ENCODE measurements around the gene SLC10A3. TPM values are rescaled to one million over a fixed set of nuclear protein-coding genes. Genes with fewer than 3 reads are reported as not detected.

SLC10A3 gene
- total RNA-seq, 1 experiment from 2014 or later = 13.2 TPM

GRCh38 chrX:154466907-154467306 is 23.5 kb downstream of the SLC10A3 start:
- Histone ChIP-seq H3K9me3 (replicated peaks) (no peaks in the 10 kb centered on the region), H3K4me1 (no peaks in the 10 kb centered on the region), H3K4me3 (no peak overlapping the region), H3K36me3 (no peaks in the 10 kb centered on the region), H3K27me3 (no peaks in the 10 kb centered on the region), H3K27ac (no peak overlapping the region)
- no peak for DNase-seq

GRCh38 chrX:154466036-154466435 is 24.4 kb downstream of the SLC10A3 start:
- Histone ChIP-seq H3K9me3 (replicated peaks) (no peaks in the 10 kb centered on the region), H3K36me3 (no peaks in the 10 kb centered on the region), H3K27ac (no peak overlapping the region), H3K4me3 (no peak overlapping the region), H3K4me1 (no peaks in the 10 kb centered on the region), H3K27me3 (no peaks in the 10 kb centered on the region)
- no peak for DNase-seq

- DNase-seq = no peak
- Histone ChIP-seq H3K4me3 (no peak overlapping the region), H3K27ac (no peak overlapping the region), H3K27me3 (no peaks in the 10 kb centered on the region), H3K36me3 (no peaks in the 10 kb centered on the region), H3K9me3 (replicated peaks) (no peaks in the 10 kb centered on the region), H3K4me1 (no peaks in the 10 kb centered on the region)
Measured at GRCh38 chrX:154465601-154466000, 24.8 kb downstream of the SLC10A3 start.

GRCh38 chrX:154464806-154465365 is 25.5 kb downstream of the SLC10A3 start:
- H3K36me3 ChIP-seq = no peaks in the 10 kb centered on the region

GRCh38 chrX:154463611-154464220 is 26.7 kb downstream of the SLC10A3 start:
- H3K9me3 ChIP-seq (replicated peaks) = no peaks in the 10 kb centered on the region
- no peak for DNase-seq
- no peak overlapping the region for H3K27ac ChIP-seq
- no peaks in the 10 kb centered on the region for H3K27me3 ChIP-seq
- H3K36me3 ChIP-seq = no peaks in the 10 kb centered on the region
- no peaks in the 10 kb centered on the region for H3K4me1 ChIP-seq
- no peak overlapping the region for H3K4me3 ChIP-seq

More at GRCh38 chrX:154464806-154465365, 25.5 kb downstream of the SLC10A3 start:
- H3K27ac ChIP-seq = no peak overlapping the region
- no peaks in the 10 kb centered on the region for H3K9me3 ChIP-seq (replicated peaks)
- no peak for DNase-seq
- H3K27me3 ChIP-seq = no peaks in the 10 kb centered on the region
- H3K4me1 ChIP-seq = no peaks in the 10 kb centered on the region
- no peak overlapping the region for H3K4me3 ChIP-seq

- Histone ChIP-seq H3K9me3 (replicated peaks) (no peaks in the 10 kb centered on the region), H3K27me3 (no peaks in the 10 kb centered on the region), H3K4me1 (no peaks in the 10 kb centered on the region), H3K4me3 (no peak overlapping the region), H3K36me3 (no peaks in the 10 kb centered on the region), H3K27ac (no peak overlapping the region)
- DNase-seq = no peak
Measured at GRCh38 chrX:154462396-154462795, 28.0 kb downstream of the SLC10A3 start.

GRCh38 chrX:154460326-154460725 is 30.1 kb downstream of the SLC10A3 start:
- no peak overlapping the region for H3K27ac ChIP-seq
- H3K4me1 ChIP-seq = no peaks in the 10 kb centered on the region
- H3K4me3 ChIP-seq = no peak overlapping the region
- DNase-seq = no peak
- H3K27me3 ChIP-seq = no peaks in the 10 kb centered on the region
- no peaks in the 10 kb centered on the region for H3K36me3 ChIP-seq
- no peaks in the 10 kb centered on the region for H3K9me3 ChIP-seq (replicated peaks)

- Histone ChIP-seq H3K9me3 (replicated peaks) (no peaks in the 10 kb centered on the region), H3K4me1 (no peaks in the 10 kb centered on the region), H3K36me3 (no peaks in the 10 kb centered on the region), H3K27ac (no peak overlapping the region), H3K27me3 (no peaks in the 10 kb centered on the region), H3K4me3 (no peak overlapping the region; the same call in 1 of the 2 replicates)
- no peak for DNase-seq
Measured at GRCh38 chrX:154459832-154460231, 30.6 kb downstream of the SLC10A3 start.

- H3K4me3 ChIP-seq = peak overlapping the region; percentile 77
Measured at GRCh38 chrX:154458954-154459778, 31.3 kb downstream of the SLC10A3 start.

GRCh38 chrX:154458116-154458953 is 32.1 kb downstream of the SLC10A3 start, which contains the start of gene PLXNA3:
Gene PLXNA3, plus strand, starts transcription at chrX:154458281. Its CDS starts 1,903 bp downstream, at chrX:154460184.
- Histone ChIP-seq H3K4me3 (peak within 1 kb of the TSS; percentile 77), H3K36me3 (no peaks in the 10 kb centered on the region), H3K27me3 (no peaks in the 10 kb centered on the region), H3K4me1 (no peaks in the 10 kb centered on the region), H3K9me3 (replicated peaks) (no peaks in the 10 kb centered on the region), H3K27ac (no peak within 1 kb of the TSS)
- peak; percentile 43 to 51 for DNase-seq

More at GRCh38 chrX:154458954-154459778, 31.3 kb downstream of the SLC10A3 start:
- Histone ChIP-seq H3K27ac (no peak overlapping the region), H3K9me3 (replicated peaks) (no peaks in the 10 kb centered on the region), H3K36me3 (no peaks in the 10 kb centered on the region), H3K27me3 (no peaks in the 10 kb centered on the region), H3K4me1 (no peaks in the 10 kb centered on the region)
- peak; percentile 25 to 28 for DNase-seq

GRCh38 chrX:154457491-154458115 is 32.8 kb downstream of the SLC10A3 start:
- H3K4me3 ChIP-seq = peak overlapping the region; percentile 77
- H3K27me3 ChIP-seq = no peaks in the 10 kb centered on the region
- DNase-seq = peak; percentile 26 to 33
- no peaks in the 10 kb centered on the region for H3K4me1 ChIP-seq
- H3K9me3 ChIP-seq (replicated peaks) = no peaks in the 10 kb centered on the region
- H3K27ac ChIP-seq = no peak overlapping the region
- no peaks in the 10 kb centered on the region for H3K36me3 ChIP-seq

- H3K4me1 ChIP-seq = no peaks in the 10 kb centered on the region
- no peaks in the 10 kb centered on the region for H3K9me3 ChIP-seq (replicated peaks)
- H3K4me3 ChIP-seq = no peak overlapping the region
- DNase-seq = no peak
- H3K27ac ChIP-seq = no peak overlapping the region
- no peaks in the 10 kb centered on the region for H3K36me3 ChIP-seq
- no peaks in the 10 kb centered on the region for H3K27me3 ChIP-seq
Measured at GRCh38 chrX:154452823-154453222, 37.6 kb downstream of the SLC10A3 start.

- H3K4me3 ChIP-seq = no peak overlapping the region
- H3K9me3 ChIP-seq (replicated peaks) = no peaks in the 10 kb centered on the region
- H3K4me1 ChIP-seq = no peaks in the 10 kb centered on the region
- H3K27ac ChIP-seq = no peak overlapping the region
- DNase-seq = no peak
- no peaks in the 10 kb centered on the region for H3K27me3 ChIP-seq
- H3K36me3 ChIP-seq = no peaks in the 10 kb centered on the region
Measured at GRCh38 chrX:154450312-154450711, 40.1 kb downstream of the SLC10A3 start.

GRCh38 chrX:154449618-154450017 is 40.8 kb downstream of the SLC10A3 start:
- Histone ChIP-seq H3K4me1 (no peaks in the 10 kb centered on the region), H3K27me3 (no peaks in the 10 kb centered on the region), H3K4me3 (no peak overlapping the region), H3K27ac (no peak overlapping the region), H3K36me3 (no peaks in the 10 kb centered on the region), H3K9me3 (replicated peaks) (no peaks in the 10 kb centered on the region)
- DNase-seq = no peak
